SK-N-SH (cell line): Measurements from ENCODE around the gene SETDB2. TPM values are rescaled to one million over a fixed set of nuclear protein-coding genes. Genes with fewer than 3 reads are reported as not detected.

Source experiments
- CTCF ChIA-PET: fragments of 300-600, 350-600 bp; formaldehyde crosslinking; extraction: SDS; loops from one replicate; lab custom pipeline; 2021; lab: Yijun Ruan, JAX
- POLR2A ChIA-PET: fragments of 350-600 bp; sonication (Branson Sonifier 250); formaldehyde crosslinking; extraction: SDS; loops from one replicate; lab custom pipeline; 2020; ENCODE audit warnings: antibody characterized with exemption, inconsistent platforms; lab: Yijun Ruan, JAX
- DNase-seq: peaks from one replicate; pipeline ENCODE4 v3.0.0; 2012
- H2AFZ ChIP-seq: fragments of 200-600 bp; sonication (generic); 2 replicates; pipeline ENCODE4 v1.8.1; 2016; ENCODE audit warnings: antibody characterized with exemption, mild to moderate bottlenecking, low read depth
- H3F3A ChIP-seq: fragments of 200-600 bp; sonication (generic); replicated peaks from 2 replicates; pipeline ENCODE3; 2016; ENCODE audit warnings: antibody characterized with exemption, mild to moderate bottlenecking; ENCODE audit not compliant: insufficient read depth
- H3K27ac ChIP-seq, 2 experiments: fragments of 200-500 bp in 1 of 2; fragments of 200-600 bp in 1 of 2; sonication (Bioruptor generic) in 1 of 2; sonication (generic), shearing (Covaris generic) in 1 of 2; 2 replicates each; pipeline versions ENCODE4 v1.5.1 to v1.6.1; 2014 to 2016; ENCODE audit warnings: low read depth in 2 of 2, inconsistent platforms in 1 of 2, low read length in 1 of 2, mild to moderate bottlenecking in 1 of 2, mixed read lengths in 1 of 2
- H3K27me3 ChIP-seq: fragments of 200-600 bp; sonication (generic), shearing (Covaris generic); 2 replicates; pipeline ENCODE4 v1.6.1; 2016; ENCODE audit warnings: mixed run types; ENCODE audit not compliant: insufficient read depth
- H3K36me3 ChIP-seq, 2 experiments: fragments of 200-500 bp in 1 of 2; fragments of 200-600 bp in 1 of 2; sonication (Bioruptor generic) in 1 of 2; sonication (generic) in 1 of 2; replicated peaks in 1 of 2; 2 replicates each; pipeline versions ENCODE3 to v1.5.1; 2014 to 2016; ENCODE audit warnings: low read length in 1 of 2, mild to moderate bottlenecking in 1 of 2; ENCODE audit not compliant: insufficient read depth in 2 of 2, control insufficient read depth in 1 of 2
- H3K4me1 ChIP-seq, 2 experiments: fragments of 200-500 bp in 1 of 2; fragments of 200-600 bp in 1 of 2; sonication (Bioruptor generic) in 1 of 2; sonication (generic), shearing (Covaris generic) in 1 of 2; 2 replicates each; pipeline versions ENCODE4 v1.5.1 to v1.6.1; 2014 to 2016; ENCODE audit warnings: low read depth in 1 of 2, low read length in 1 of 2, mixed run types in 1 of 2; ENCODE audit not compliant: insufficient read depth in 2 of 2, control insufficient read depth in 1 of 2
- H3K4me2 ChIP-seq: fragments of 200-600 bp; sonication (generic), shearing (Covaris generic); 2 replicates; pipeline ENCODE4 v1.6.1; 2017; ENCODE audit warnings: mixed run types
- H3K4me3 ChIP-seq, 2 experiments: fragments of 200-500 bp in 1 of 2; fragments of 200-600 bp in 1 of 2; sonication (Bioruptor generic) in 1 of 2; sonication (generic), shearing (Covaris generic) in 1 of 2; 2 replicates each; pipeline versions ENCODE4 v1.5.1 to v1.8.1; 2014 to 2016; ENCODE audit warnings: low read depth in 2 of 2, inconsistent platforms in 1 of 2, low read length in 1 of 2, mild to moderate bottlenecking in 1 of 2, mixed read lengths in 1 of 2, moderate library complexity in 1 of 2
- H3K79me2 ChIP-seq: fragments of 200-600 bp; sonication (generic); 2 replicates; pipeline ENCODE4 v1.8.1; 2017; ENCODE audit warnings: mild to moderate bottlenecking; ENCODE audit not compliant: insufficient read depth
- H3K9ac ChIP-seq: fragments of 200-600 bp; sonication (generic); 2 replicates; pipeline ENCODE4 v1.6.1; 2017; ENCODE audit warnings: mixed run types
- H3K9me2 ChIP-seq: fragments of 200-600 bp; sonication (generic); 2 replicates; pipeline ENCODE4 v1.6.1; 2017; ENCODE audit warnings: mixed run types
- H3K9me3 ChIP-seq: fragments of 200-600 bp; sonication (generic); 2 replicates; pipeline ENCODE4 v1.6.1; 2017; ENCODE audit warnings: mixed run types, mild to moderate bottlenecking, moderate library complexity
- H4K20me1 ChIP-seq: fragments of 200-600 bp; sonication (generic); 2 replicates; pipeline ENCODE4 v1.6.1; 2017; ENCODE audit warnings: mild to moderate bottlenecking, mixed run types; ENCODE audit not compliant: insufficient read depth
- ELF1 ChIP-seq: IDR thresholded peaks from 2 replicates; pipeline ENCODE4 v1.4.0; 2012
- FOXJ3 ChIP-seq: sonication (generic); formaldehyde crosslinking; IDR thresholded peaks from 2 replicates; pipeline ENCODE4 v1.5.1; 2020; ENCODE audit warnings: mild to moderate bottlenecking, missing genetic modification reagents
- MXI1 ChIP-seq: IDR thresholded peaks from 2 replicates; pipeline ENCODE4 v1.6.1; 2012; ENCODE audit warnings: mild to moderate bottlenecking, low read depth, low read length, improper control_type of control experiment
- NFIC ChIP-seq: IDR thresholded peaks from 2 replicates; pipeline ENCODE4 v1.4.0; 2012; ENCODE audit warnings: borderline replicate concordance
- NRF1 ChIP-seq: IDR thresholded peaks from 2 replicates; pipeline ENCODE4 v1.6.1; 2012; ENCODE audit warnings: low read depth, mild to moderate bottlenecking, low read length
- RXRA ChIP-seq: IDR thresholded peaks from 2 replicates; pipeline ENCODE4 v1.4.0; 2012; ENCODE audit warnings: low read depth, mild to moderate bottlenecking, borderline replicate concordance
- SIN3A ChIP-seq: IDR thresholded peaks from 2 replicates; pipeline ENCODE4 v1.6.1; 2012; ENCODE audit warnings: low read depth, mild to moderate bottlenecking, low read length, moderate library complexity, borderline replicate concordance
- SMC3 ChIP-seq: IDR thresholded peaks from 2 replicates; pipeline ENCODE4 v1.6.1; 2012; ENCODE audit warnings: low read depth, low read length, improper control_type of control experiment
- TEAD4 ChIP-seq: IDR thresholded peaks from 2 replicates; pipeline ENCODE4 v1.4.0; 2012; ENCODE audit warnings: mild to moderate bottlenecking, borderline replicate concordance; ENCODE audit not compliant: insufficient read depth
- YY1 ChIP-seq: IDR thresholded peaks from 2 replicates; pipeline ENCODE4 v1.4.0; 2012; ENCODE audit warnings: low read depth, mild to moderate bottlenecking
- WGBS: methylation state at CpG from one replicate; pipeline ENCODE4 v1.1.6; 2017; ENCODE audit warnings: low lambda C conversion rate; 5-methylcytosine and 5-hydroxymethylcytosine counted together
- polyA plus RNA-seq, 3 experiments: library from polyadenylated mRNA; depleted of rRNA; stranded (reverse); fragments of >200 nt; gene quantifications; 2 replicates each; pipeline ENCODE4 v1.2.3, GENCODE V29; 2012
- TF ChIP-seq, protein P1 (sequence below): IDR thresholded peaks from 2 replicates; pipeline ENCODE4; 2012
- TF ChIP-seq, protein P2 (sequence below): fragments of 150-350 bp; IDR thresholded peaks from 2 replicates; pipeline ENCODE4 v1.6.1; 2017; ENCODE audit warnings: antibody characterized with exemption, low read length, low read depth, borderline replicate concordance
- TF ChIP-seq, protein P3 (sequence below): fragments of 150-350 bp; IDR thresholded peaks from 2 replicates; pipeline ENCODE4 v1.6.1; 2016; ENCODE audit warnings: mild to moderate bottlenecking, low read depth, low read length
- TF ChIP-seq, protein P4 (sequence below): IDR thresholded peaks from 2 replicates; pipeline ENCODE4 v1.4.0; 2012; ENCODE audit warnings: low read depth, borderline replicate concordance
- TF ChIP-seq, protein P5 (sequence below): fragments of 200-600 bp; sonication (generic); IDR thresholded peaks from 2 replicates; pipeline ENCODE4 v1.6.1; 2017; ENCODE audit warnings: antibody characterized with exemption, mild to moderate bottlenecking, moderate library complexity

The SETDB2 gene
- polyA plus RNA-seq, 1 of the 3 experiments (the other 2 are of a cell fraction), result 1.9 TPM

DNA sequence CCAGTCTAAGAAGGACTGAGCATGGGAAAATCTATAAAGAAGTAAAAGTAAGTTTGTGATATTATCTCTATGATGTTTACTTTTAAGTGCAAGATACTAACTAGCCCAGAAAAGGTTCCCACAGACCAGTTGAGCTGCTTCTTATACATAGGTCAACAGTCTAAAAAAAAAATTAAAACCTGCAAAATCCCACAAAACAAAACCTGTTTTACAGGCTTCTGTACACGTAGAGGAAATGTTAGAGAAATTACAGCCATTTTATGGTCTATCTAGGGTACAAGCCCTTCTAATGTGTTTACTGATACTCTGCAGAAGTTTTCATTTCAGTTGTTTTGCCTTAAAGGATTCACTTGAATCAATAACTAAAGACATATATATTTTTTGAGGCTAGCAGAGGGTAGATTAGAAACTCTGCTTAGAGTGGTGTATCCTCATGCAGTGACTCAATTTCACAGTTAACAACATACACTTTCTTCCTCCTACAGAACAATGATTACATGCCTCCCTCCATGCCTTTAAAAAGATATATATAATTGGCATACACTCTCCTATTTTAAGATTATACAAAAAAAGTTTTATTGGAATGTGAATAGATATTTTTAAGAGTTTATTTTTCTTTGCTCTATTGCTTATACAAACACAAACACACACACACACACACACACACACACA lies 44.1 kb upstream of the SETDB2 start:
- WGBS, result 67% methylated on average over 1 of the region's 1 CpG

DNA sequence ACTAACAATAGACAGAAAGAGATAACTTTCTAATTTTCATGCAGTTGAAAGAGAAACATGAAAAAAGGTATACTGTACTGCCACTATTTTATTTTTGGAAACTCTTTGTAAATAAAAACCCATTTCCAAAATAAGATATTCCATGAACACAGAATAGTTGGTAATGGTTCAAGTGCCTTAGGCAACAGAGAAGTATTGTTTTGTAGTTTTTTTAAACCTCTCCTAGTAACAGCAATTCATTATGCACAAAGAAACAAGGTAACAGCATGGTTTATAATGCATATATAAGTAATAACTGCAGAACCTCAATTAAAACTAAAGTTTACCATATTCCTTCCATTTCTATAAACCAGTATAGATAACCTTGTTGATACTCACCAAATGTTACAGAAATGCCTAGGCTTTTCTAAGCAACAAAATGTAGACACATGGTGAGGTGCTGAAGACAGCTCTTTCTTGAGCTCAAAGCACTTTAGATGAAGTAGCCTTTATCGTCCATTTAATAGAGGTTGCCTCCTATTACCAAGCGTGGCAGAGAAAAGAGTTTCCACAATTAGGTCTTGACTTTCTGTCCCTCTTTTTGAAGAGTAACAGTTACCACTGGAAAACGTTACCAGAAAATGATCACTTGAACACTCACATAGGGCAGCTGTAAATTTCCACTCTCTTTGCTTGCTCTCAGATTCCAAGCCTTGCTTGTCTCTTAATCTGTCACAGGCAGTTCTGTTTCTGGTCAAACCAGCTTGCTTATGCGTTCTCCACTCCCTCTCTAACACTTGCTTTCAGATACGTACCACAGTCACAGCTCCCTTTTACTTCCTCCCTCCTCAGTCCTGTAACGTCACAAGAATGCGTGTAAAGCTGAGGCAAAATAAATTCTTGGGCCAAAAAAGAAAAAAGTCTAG lies 43.1 kb upstream of the SETDB2 start:
- ChIA-PET CTCF (no interaction called here), POLR2A (interaction anchor here (0.6 to 0.7 kb wide), 3 partner anchors 42 to 44 kb away, joined by 3 to 4 read pairs (median 3); no protein-coding TSS in a partner anchor)
- no peak overlapping the region for H3K4me3 ChIP-seq
- no peaks in the 10 kb centered on the region for H3K27me3 ChIP-seq
- H3K79me2 ChIP-seq, result no peaks in the 10 kb centered on the region
- no peaks in the 10 kb centered on the region for H4K20me1 ChIP-seq
- H3K9me3 ChIP-seq, result peaks cover 8% of the 10 kb centered on the region
- H3K36me3 ChIP-seq, result no peaks in the 10 kb centered on the region
- no peak overlapping the region for H2AFZ ChIP-seq
- TF ChIP-seq MXI1 (no peak), NRF1 (no peak), SMC3 (no peak), FOXJ3 (no peak), NFIC (no peak)
- TF ChIP-seq, protein P1, sequence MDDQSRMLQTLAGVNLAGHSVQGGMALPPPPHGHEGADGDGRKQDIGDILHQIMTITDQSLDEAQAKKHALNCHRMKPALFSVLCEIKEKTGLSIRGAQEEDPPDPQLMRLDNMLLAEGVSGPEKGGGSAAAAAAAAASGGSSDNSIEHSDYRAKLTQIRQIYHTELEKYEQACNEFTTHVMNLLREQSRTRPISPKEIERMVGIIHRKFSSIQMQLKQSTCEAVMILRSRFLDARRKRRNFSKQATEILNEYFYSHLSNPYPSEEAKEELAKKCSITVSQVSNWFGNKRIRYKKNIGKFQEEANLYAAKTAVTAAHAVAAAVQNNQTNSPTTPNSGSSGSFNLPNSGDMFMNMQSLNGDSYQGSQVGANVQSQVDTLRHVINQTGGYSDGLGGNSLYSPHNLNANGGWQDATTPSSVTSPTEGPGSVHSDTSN, result no peak
- TF ChIP-seq, protein P2, sequence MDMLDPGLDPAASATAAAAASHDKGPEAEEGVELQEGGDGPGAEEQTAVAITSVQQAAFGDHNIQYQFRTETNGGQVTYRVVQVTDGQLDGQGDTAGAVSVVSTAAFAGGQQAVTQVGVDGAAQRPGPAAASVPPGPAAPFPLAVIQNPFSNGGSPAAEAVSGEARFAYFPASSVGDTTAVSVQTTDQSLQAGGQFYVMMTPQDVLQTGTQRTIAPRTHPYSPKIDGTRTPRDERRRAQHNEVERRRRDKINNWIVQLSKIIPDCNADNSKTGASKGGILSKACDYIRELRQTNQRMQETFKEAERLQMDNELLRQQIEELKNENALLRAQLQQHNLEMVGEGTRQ, result no peak
- TF ChIP-seq, protein P3, sequence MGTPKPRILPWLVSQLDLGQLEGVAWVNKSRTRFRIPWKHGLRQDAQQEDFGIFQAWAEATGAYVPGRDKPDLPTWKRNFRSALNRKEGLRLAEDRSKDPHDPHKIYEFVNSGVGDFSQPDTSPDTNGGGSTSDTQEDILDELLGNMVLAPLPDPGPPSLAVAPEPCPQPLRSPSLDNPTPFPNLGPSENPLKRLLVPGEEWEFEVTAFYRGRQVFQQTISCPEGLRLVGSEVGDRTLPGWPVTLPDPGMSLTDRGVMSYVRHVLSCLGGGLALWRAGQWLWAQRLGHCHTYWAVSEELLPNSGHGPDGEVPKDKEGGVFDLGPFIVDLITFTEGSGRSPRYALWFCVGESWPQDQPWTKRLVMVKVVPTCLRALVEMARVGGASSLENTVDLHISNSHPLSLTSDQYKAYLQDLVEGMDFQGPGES, result no peak
- no peak overlapping the region for H3K4me2 ChIP-seq
- no peaks in the 10 kb centered on the region for H3K9me2 ChIP-seq
- no peak overlapping the region; a peak in 1 of 4 replicates for H3K27ac ChIP-seq
- peak; percentile 5 for DNase-seq
- no peaks in the 10 kb centered on the region for H3K4me1 ChIP-seq
- no peaks in the 10 kb centered on the region for H3F3A ChIP-seq
- H3K9ac ChIP-seq, result no peak overlapping the region
- WGBS, result 67% methylated on average over 7 of the region's 7 CpGs

More for the DNA sequence above, 44.1 kb upstream of the SETDB2 start:
- Histone ChIP-seq H3K27me3 (no peaks in the 10 kb centered on the region), H3F3A (no peaks in the 10 kb centered on the region), H3K9me2 (no peaks in the 10 kb centered on the region), H3K9me3 (peaks cover 7% of the 10 kb centered on the region), H3K4me3 (no peak overlapping the region), H4K20me1 (no peaks in the 10 kb centered on the region), H2AFZ (no peak overlapping the region), H3K79me2 (no peaks in the 10 kb centered on the region), H3K36me3 (no peaks in the 10 kb centered on the region), H3K4me2 (no peak overlapping the region), H3K27ac (no peak overlapping the region), H3K9ac (no peak overlapping the region), H3K4me1 (no peaks in the 10 kb centered on the region)
- ChIA-PET CTCF (no interaction called here), POLR2A (no interaction called here)
- DNase-seq, result no peak
- TF ChIP-seq ELF1 (no peak), YY1 (no peak), SMC3 (no peak), SIN3A (no peak), TEAD4 (no peak), RXRA (no peak)
- TF ChIP-seq, protein P4, sequence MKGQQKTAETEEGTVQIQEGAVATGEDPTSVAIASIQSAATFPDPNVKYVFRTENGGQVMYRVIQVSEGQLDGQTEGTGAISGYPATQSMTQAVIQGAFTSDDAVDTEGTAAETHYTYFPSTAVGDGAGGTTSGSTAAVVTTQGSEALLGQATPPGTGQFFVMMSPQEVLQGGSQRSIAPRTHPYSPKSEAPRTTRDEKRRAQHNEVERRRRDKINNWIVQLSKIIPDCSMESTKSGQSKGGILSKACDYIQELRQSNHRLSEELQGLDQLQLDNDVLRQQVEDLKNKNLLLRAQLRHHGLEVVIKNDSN, result no peak
- TF ChIP-seq, protein P5, sequence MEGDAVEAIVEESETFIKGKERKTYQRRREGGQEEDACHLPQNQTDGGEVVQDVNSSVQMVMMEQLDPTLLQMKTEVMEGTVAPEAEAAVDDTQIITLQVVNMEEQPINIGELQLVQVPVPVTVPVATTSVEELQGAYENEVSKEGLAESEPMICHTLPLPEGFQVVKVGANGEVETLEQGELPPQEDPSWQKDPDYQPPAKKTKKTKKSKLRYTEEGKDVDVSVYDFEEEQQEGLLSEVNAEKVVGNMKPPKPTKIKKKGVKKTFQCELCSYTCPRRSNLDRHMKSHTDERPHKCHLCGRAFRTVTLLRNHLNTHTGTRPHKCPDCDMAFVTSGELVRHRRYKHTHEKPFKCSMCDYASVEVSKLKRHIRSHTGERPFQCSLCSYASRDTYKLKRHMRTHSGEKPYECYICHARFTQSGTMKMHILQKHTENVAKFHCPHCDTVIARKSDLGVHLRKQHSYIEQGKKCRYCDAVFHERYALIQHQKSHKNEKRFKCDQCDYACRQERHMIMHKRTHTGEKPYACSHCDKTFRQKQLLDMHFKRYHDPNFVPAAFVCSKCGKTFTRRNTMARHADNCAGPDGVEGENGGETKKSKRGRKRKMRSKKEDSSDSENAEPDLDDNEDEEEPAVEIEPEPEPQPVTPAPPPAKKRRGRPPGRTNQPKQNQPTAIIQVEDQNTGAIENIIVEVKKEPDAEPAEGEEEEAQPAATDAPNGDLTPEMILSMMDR, result no peak
